ENCODE results near the gene KIF26A.

GRCh38 chr14:104155513-104155912 lies 17.1 kb downstream of the KIF26A start:
- TF ChIP-seq CTCF (IDR thresholded peaks at IDR 0.05) (no peak), POLR2A (IDR thresholded peaks at IDR 0.05) (no peak), EP300 (IDR thresholded peaks at IDR 0.05) (no peak)
